ENCODE data around the gene M1AP.

- TF ChIP-seq CTCF (IDR thresholded peaks at IDR 0.05) = no peak
- TF ChIP-seq POLR2A (IDR thresholded peaks at IDR 0.05) = no peak
These were observed 105.2 kb downstream of the M1AP start for GRCh38 chr2:74542978-74543377.

Measured in esophagus squamous epithelium (tissue), 4 donors.